ENCODE data around the gene PEAK1.

The PEAK1 gene

GRCh38 chr15:77396692-77397091 is 23.2 kb downstream of the PEAK1 start:
- no peak for TF ChIP-seq TOX (CRISPR knock-in tag; IDR thresholded peaks at IDR 0.05; ENCODE audit: borderline replicate concordance)
- TF ChIP-seq SNAI2 (CRISPR knock-in tag; IDR thresholded peaks at IDR 0.05) = no peak
- TF ChIP-seq CSRNP3 (CRISPR knock-in tag; IDR thresholded peaks at IDR 0.05) = no peak
- TF ChIP-seq ISL1 (CRISPR knock-in tag; IDR thresholded peaks at IDR 0.05) = no peak
- no peak for TF ChIP-seq ZFP30 (CRISPR knock-in tag; IDR thresholded peaks at IDR 0.05)
- TF ChIP-seq RARB (CRISPR knock-in tag; IDR thresholded peaks at IDR 0.05) = no peak
- TF ChIP-seq ZNF8 (CRISPR knock-in tag; IDR thresholded peaks at IDR 0.05) = no peak
- TF ChIP-seq ESRRG (CRISPR knock-in tag; IDR thresholded peaks at IDR 0.05) = no peak
- no peak for TF ChIP-seq TSHZ2 (CRISPR knock-in tag; IDR thresholded peaks at IDR 0.05)
- no peak for TF ChIP-seq PPARA (CRISPR knock-in tag; IDR thresholded peaks at IDR 0.05; ENCODE audit: borderline replicate concordance)
- no peak for TF ChIP-seq OSR1 (CRISPR knock-in tag; IDR thresholded peaks at IDR 0.05)
- TF ChIP-seq PATZ1 (CRISPR knock-in tag; IDR thresholded peaks at IDR 0.05; ENCODE audit: borderline replicate concordance) = no peak
- TF ChIP-seq GLIS3 (CRISPR knock-in tag; IDR thresholded peaks at IDR 0.05) = no peak
- TF ChIP-seq ZFP3 (CRISPR knock-in tag; IDR thresholded peaks at IDR 0.05) = no peak
- TF ChIP-seq ZNF70 (CRISPR knock-in tag; IDR thresholded peaks at IDR 0.05) = no peak
- no peak for TF ChIP-seq BACH2 (CRISPR knock-in tag; IDR thresholded peaks at IDR 0.05; ENCODE audit: borderline replicate concordance)
- TF ChIP-seq CSDC2 (CRISPR knock-in tag; IDR thresholded peaks at IDR 0.05) = no peak
- TF ChIP-seq TCF4 (CRISPR knock-in tag; IDR thresholded peaks at IDR 0.05; ENCODE audit: borderline replicate concordance) = no peak
- no peak for TF ChIP-seq ZNF565 (CRISPR knock-in tag; conservative IDR thresholded peaks at IDR 0.05; ENCODE audit: low read depth)
- ATAC-seq = no peak

DNA sequence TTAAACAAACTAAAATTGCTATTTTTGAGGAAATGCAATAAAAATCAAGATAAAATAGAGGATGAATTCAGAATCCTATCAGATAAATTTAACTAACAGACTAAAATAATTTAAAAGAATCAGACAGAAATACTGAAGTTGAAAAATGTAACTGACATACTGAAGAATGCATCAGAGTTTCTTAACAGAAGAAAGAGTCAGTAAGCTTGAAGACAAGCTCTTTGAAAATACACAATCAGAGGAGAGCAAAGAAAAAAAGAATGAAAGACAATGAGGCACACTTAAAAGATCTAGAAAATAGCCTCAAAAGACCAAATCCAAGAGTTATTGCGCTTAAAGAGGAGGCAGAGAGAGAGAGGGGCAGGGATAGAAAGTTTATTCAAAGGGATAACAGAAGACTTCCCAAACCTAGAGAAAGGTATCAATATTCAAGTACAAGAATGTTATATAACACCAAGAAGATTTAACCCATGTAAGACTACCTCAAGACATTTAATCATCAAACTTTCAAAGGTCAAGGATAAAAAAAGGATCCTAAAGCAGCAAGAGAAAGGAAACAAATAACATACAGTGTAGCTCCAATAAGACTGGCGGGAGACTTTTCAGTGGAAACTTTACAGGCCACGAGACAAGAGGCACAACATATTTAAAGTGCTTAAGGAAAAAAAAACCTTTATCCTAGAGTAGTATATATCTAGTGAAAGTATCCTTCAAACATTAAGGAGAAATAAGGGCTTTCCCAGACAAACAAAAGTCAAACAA is 24.7 kb downstream of the PEAK1 start:
- no peak for TF ChIP-seq TSHZ2 (CRISPR knock-in tag; IDR thresholded peaks at IDR 0.05)
- ATAC-seq = no peak

DNA sequence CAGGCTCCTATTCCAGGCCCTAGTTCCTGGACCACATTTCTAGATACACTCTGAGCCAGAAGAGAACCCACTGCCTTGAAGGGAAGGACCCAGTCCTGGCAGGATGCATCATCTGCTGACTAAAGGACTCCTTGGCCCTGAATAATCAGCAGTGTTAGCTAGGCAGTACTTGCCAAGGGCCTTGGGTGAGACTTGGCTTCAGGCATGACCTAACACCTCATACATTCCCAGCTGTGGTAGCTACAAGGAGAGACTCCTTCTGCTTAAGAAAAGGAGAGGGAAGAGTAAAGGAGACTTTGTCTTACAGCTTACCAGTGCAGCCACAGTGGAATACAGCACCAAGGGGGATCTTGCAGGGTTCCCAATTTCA is 26.4 kb downstream of the PEAK1 start:
- no peak for TF ChIP-seq ZC3H10 (CRISPR knock-in tag; IDR thresholded peaks at IDR 0.05)
- TF ChIP-seq, protein P1, sequence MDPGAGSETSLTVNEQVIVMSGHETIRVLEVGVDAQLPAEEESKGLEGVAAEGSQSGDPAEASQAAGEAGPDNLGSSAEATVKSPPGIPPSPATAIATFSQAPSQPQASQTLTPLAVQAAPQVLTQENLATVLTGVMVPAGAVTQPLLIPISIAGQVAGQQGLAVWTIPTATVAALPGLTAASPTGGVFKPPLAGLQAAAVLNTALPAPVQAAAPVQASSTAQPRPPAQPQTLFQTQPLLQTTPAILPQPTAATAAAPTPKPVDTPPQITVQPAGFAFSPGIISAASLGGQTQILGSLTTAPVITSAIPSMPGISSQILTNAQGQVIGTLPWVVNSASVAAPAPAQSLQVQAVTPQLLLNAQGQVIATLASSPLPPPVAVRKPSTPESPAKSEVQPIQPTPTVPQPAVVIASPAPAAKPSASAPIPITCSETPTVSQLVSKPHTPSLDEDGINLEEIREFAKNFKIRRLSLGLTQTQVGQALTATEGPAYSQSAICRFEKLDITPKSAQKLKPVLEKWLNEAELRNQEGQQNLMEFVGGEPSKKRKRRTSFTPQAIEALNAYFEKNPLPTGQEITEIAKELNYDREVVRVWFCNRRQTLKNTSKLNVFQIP (CRISPR knock-in tag; IDR thresholded peaks at IDR 0.05; ENCODE audit: borderline replicate concordance, low read depth) = no peak
- no peak for TF ChIP-seq TCF4 (CRISPR knock-in tag; IDR thresholded peaks at IDR 0.05; ENCODE audit: borderline replicate concordance)
- no peak for TF ChIP-seq BACH2 (CRISPR knock-in tag; IDR thresholded peaks at IDR 0.05; ENCODE audit: borderline replicate concordance)
- no peak for TF ChIP-seq ZNF8 (CRISPR knock-in tag; IDR thresholded peaks at IDR 0.05)
- TF ChIP-seq CSRNP3 (CRISPR knock-in tag; IDR thresholded peaks at IDR 0.05) = no peak
- no peak for TF ChIP-seq CREB5 (CRISPR knock-in tag; IDR thresholded peaks at IDR 0.05; ENCODE audit: low read depth)
- no peak for TF ChIP-seq CSDC2 (CRISPR knock-in tag; IDR thresholded peaks at IDR 0.05)
- no peak for TF ChIP-seq ZFP3 (CRISPR knock-in tag; IDR thresholded peaks at IDR 0.05)
- TF ChIP-seq ESRRG (CRISPR knock-in tag; IDR thresholded peaks at IDR 0.05) = no peak
- TF ChIP-seq TOX (CRISPR knock-in tag; IDR thresholded peaks at IDR 0.05; ENCODE audit: borderline replicate concordance) = no peak
- ATAC-seq = no peak

Measured in SK-N-SH treated with all-trans-retinoic acid at 6 μM for 48 hours (cell line).